GM19099 (cell line): ENCODE measurements around the gene ICE2.
A peak's percentile ranks its signal among the peaks of the same experiment; 100 is the strongest.

Source experiments
- POLR2A ChIP-seq: IDR thresholded peaks from 3 replicates; pipeline ENCODE4 v1.6.1; 2011; ENCODE audit warnings: low read depth; ENCODE audit not compliant: insufficient read length; ENCODE audit errors: extremely low read depth

The ICE2 gene

DNA sequence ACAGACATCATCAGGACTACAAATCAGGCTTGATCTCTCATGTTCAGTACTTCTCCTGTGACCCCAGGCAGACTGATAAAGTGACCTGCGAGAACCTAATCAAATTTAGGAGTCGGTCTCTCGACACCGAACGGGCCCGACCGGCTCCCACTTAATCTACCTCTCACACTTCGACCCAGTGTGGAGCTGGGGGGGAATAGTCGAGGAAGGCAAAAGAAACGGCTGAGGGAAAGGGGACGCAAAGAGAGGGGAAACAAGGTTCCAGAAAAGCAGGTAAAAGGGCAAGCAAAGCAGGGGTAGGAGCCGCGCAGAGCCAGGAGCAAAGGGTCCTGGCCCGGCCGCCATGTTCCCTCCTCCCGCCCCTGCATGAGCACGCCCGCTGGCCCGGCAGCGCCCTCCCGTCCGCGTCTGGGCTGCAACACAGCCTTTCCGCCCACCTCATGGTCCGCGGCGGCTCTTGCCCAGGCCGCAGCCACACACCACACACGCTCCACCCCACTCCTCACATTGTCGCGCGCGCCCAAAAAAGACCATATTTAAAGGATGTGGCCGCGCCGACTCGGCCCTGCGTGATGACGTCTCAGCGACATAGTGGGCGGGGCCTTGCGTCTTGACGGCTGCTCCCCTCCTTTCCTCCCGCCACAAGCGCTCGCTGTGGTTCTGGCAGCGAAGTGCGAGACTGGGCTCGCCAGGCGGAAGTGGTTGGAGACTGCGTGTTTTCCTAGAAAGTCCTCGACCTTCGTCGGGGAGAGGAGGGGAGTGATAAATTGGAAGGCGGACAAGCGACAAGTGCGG, at the start of gene ICE2:
Gene ICE2, minus strand, starts transcription at position 577 of the 795 bp plus-strand sequence. CDS start 1,165 bp downstream, outside the sequence.
- TF ChIP-seq POLR2A: peak; percentile 98

GRCh38 chr15:60528530-60528929, 49.6 kb upstream of the ICE2 start:
- no peak for TF ChIP-seq POLR2A

- no peak for TF ChIP-seq POLR2A
Measured at GRCh38 chr15:60527456-60527855, 48.5 kb upstream of the ICE2 start.

DNA sequence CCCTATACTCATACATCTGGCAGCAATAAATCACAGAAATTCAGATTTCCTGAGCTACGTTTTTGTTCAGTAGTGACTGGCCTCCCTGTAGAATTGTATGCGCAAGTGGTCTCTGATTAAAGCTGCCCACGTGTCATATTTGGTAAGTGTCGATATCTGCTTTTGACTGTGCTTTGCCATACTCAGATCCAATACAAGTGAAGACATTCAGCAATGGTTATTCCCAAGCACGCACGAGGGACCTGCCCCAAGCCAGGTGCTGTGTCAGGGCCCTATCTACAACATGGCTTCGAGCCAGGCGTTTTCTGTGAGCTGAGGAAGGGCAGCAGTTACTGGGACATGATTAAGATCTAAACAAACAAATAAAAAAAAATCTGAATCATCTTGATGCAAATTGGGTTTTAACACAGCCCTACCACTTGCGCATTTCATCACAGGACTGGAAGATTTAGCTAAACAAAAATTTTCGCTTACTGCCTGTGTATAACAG, 47.2 kb upstream of the ICE2 start:
- no peak for TF ChIP-seq POLR2A

- no peak for TF ChIP-seq POLR2A
Measured at GRCh38 chr15:60525341-60526039, 46.5 kb upstream of the ICE2 start.

DNA sequence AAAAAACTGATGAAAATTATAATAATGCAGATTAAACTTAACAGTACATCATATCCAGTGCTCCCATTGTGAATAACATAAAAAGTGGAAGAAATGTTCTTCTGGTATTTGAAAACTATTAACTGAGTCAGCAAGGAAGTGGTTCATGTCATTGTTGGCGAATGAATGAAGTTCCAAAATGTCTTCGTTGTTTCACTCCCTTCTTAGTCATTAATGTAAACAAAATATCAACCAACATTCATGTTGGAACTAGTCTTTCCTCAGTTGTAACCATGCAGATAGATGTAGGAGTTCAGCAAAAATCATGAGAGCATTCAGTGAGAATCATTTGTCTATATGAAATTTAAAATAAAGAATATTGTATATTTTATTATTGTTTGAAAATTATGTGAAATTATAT, 44.1 kb upstream of the ICE2 start:
- TF ChIP-seq POLR2A: no peak

GRCh38 chr15:60520825-60521368, 42.0 kb upstream of the ICE2 start:
- no peak for TF ChIP-seq POLR2A

DNA sequence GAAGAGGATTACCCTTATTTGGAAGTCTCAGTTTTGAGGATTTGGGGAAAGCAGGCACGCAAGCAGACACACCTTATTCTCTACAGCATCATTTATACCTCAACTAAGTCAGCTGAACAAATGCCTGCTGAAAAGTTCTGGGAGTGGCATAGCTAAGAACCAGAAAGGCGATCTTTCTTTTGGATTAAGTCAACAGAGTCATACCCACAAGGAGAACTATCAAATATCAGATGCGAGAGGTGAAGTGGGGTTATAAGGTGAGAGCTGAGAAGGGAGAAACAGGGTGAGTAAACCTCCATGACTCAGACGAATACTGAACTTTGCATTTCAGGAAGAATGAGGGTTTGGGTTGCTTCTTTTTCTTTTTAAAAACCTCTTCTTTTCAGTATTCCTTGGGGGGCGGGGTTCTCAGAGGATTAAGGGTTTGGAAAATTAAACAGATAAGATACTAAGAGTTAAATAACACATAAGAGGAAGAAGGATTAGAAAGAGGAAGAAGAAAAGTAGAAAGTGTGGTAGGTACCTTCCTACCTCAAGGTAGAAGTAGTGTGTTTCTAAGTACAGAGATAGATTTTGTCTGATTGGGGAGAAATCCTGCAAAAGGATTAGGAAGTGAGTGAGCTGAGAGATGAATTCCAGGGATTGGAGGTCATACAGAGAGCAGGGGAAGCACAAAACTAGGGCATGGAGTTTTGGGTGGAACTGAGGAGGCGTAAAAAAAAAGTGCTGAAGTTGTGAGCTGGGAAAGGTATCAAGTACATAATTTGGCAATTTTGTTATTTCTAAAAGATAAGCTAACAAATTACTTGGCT, 41.3 kb upstream of the ICE2 start:
- no peak for TF ChIP-seq POLR2A

GRCh38 chr15:60519218-60519617, 40.3 kb upstream of the ICE2 start:
- TF ChIP-seq POLR2A: no peak

DNA sequence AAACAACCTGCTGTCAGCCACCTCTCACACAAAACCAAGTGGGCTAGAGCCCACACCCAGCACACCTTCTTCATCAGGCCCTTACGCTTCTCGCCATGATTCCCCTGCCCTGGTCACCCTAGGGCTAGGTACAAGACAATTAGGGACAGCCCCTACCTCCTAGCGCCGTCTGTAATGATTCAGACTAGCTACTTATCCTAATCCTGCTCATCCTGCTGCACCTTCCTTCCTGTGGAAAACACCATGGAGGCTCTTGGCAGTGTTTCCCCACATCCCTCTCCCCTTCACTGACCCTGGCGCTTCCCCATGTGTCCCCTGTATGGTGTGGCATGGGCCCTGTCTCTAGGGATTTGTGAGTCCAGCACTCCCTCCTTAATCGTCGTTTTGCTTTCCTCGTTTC, 39.6 kb upstream of the ICE2 start:
- no peak for TF ChIP-seq POLR2A

DNA sequence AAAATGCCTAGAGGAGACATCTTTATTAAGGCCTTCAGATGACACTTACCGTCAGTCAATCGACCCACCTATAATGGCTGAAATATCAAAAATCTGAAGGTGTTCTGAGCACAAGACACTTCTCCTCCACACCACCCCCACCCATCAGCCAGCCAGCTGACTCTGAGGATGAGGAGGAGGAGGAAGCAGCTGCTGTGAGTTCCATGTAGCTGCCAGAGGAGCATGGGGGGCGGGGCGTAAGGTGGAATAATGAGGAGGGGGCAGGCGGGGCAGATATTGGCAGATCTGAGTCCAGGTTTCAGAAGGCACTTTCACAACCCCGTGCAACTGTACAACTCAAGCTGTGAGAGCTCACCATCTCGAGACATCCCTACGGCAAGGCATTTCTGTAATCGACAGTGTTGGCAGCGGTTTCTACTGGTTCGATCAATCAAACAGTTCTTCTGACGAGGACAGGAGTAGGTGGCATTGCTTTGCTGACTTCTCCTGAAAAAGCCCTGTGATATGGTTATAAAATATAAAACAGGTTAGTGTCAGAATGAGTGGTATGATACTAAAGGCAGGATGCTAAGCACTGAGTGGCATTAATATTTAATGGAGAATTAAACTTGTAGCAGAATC, 35.4 kb upstream of the ICE2 start:
- TF ChIP-seq POLR2A: no peak

GRCh38 chr15:60513676-60514075, 34.7 kb upstream of the ICE2 start:
- TF ChIP-seq POLR2A: no peak

GRCh38 chr15:60512937-60513336, 34.0 kb upstream of the ICE2 start:
- TF ChIP-seq POLR2A: no peak

GRCh38 chr15:60511351-60512031, 32.5 kb upstream of the ICE2 start:
- TF ChIP-seq POLR2A: no peak
